CD14-positive monocyte (primary cell): ENCODE results near the gene HS6ST2. TPM values are rescaled to one million over a fixed set of nuclear protein-coding genes. Genes with fewer than 3 reads are reported as not detected.

Source experiments
- DNase-seq, 3 donors: peaks; one replicate each; pipeline ENCODE4 v3.0.0-alpha.2; 2011 to 2022
- H2AFZ ChIP-seq: 2 replicates; pipeline ENCODE4 v1.6.0; 2012; ENCODE audit warnings: mild to moderate bottlenecking, low read depth, low read length, inconsistent platforms; ENCODE audit not compliant: insufficient read depth, poor library complexity, severe bottlenecking
- H3K27ac ChIP-seq, 2 donors: 1 replicate in 1 of 2; 2 replicates in 1 of 2; pipeline ENCODE4 v1.5.1; 2012 to 2013; ENCODE audit warnings: low read length in 2 of 2, control low read depth in 1 of 2, inconsistent platforms in 1 of 2, low read depth in 1 of 2, mild to moderate bottlenecking in 1 of 2
- H3K27me3 ChIP-seq, 2 donors: one replicate each; pipeline versions ENCODE4 v1.6.0 to v1.6.1; 2011 to 2013; ENCODE audit warnings: low read length in 2 of 2; ENCODE audit not compliant: control insufficient read depth in 2 of 2, insufficient read depth in 2 of 2
- H3K36me3 ChIP-seq, 2 donors: replicated peaks in 1 of 2; 1 replicate in 1 of 2; 2 replicates in 1 of 2; pipeline versions ENCODE4 v1.5.1 to v1.6.1; 2012 to 2013; ENCODE audit warnings: low read length in 2 of 2, control low read depth in 1 of 2, inconsistent platforms in 1 of 2, mild to moderate bottlenecking in 1 of 2; ENCODE audit not compliant: insufficient read depth in 2 of 2, control insufficient read depth in 1 of 2
- H3K4me1 ChIP-seq, 2 donors: 1 replicate in 1 of 2; 2 replicates in 1 of 2; pipeline versions ENCODE4 v1.5.1 to v1.6.1; 2012 to 2013; ENCODE audit warnings: low read length in 2 of 2, control low read depth in 1 of 2, inconsistent platforms in 1 of 2, mild to moderate bottlenecking in 1 of 2, moderate library complexity in 1 of 2; ENCODE audit not compliant: insufficient read depth in 2 of 2, control insufficient read depth in 1 of 2
- H3K4me2 ChIP-seq: replicated peaks from 2 replicates; pipeline ENCODE3; 2012; ENCODE audit warnings: low read length, moderate library complexity, mild to moderate bottlenecking; ENCODE audit not compliant: poor library complexity, severe bottlenecking; ENCODE audit errors: extremely low read depth
- H3K4me3 ChIP-seq, 3 experiments: fragments of 200-600 bp in 1 of 3; sonication (generic) in 1 of 3; replicated peaks in 1 of 3; 1 replicate in 2 of 3; 2 replicates in 1 of 3; pipeline ENCODE4 v1.5.1; 2011 to 2013; ENCODE audit warnings: low read length in 3 of 3, mild to moderate bottlenecking in 3 of 3, control low read depth in 2 of 3, low read depth in 2 of 3, inconsistent platforms in 1 of 3, moderate library complexity in 1 of 3
- H3K79me2 ChIP-seq: 2 replicates; pipeline ENCODE4 v1.6.0; 2012; ENCODE audit warnings: mild to moderate bottlenecking, control low read depth, inconsistent platforms, low read length, moderate library complexity; ENCODE audit not compliant: insufficient read depth
- H3K9ac ChIP-seq: 2 replicates; pipeline ENCODE4 v1.6.0; 2017; ENCODE audit warnings: low read length, mild to moderate bottlenecking; ENCODE audit not compliant: insufficient read depth, poor library complexity, severe bottlenecking
- H3K9me3 ChIP-seq, 2 donors: replicated peaks in 1 of 2; 1 replicate in 1 of 2; 2 replicates in 1 of 2; pipeline versions ENCODE4 v1.5.1 to v1.6.1; 2012 to 2013; ENCODE audit warnings: low read length in 2 of 2, control low read depth in 1 of 2; ENCODE audit not compliant: control insufficient read depth in 1 of 2, insufficient read depth in 1 of 2
- H4K20me1 ChIP-seq: 2 replicates; pipeline ENCODE4 v1.6.0; 2012; ENCODE audit warnings: mild to moderate bottlenecking, low read length, control low read depth, moderate library complexity; ENCODE audit not compliant: insufficient read depth
- H3K27ac Mint-ChIP-seq, 7 donors: one replicate each; pipeline ENCODE4 v1.8.0; 2020; ENCODE audit warnings: mild to moderate bottlenecking in 7 of 7, mixed read lengths in 7 of 7, moderate library complexity in 6 of 7, inconsistent platforms in 2 of 7
- H3K27me3 Mint-ChIP-seq, 3 donors: one replicate each; pipeline ENCODE4 v1.8.0; 2021 to 2022; ENCODE audit warnings: low read depth in 3 of 3, mild to moderate bottlenecking in 3 of 3, mixed read lengths in 3 of 3, moderate library complexity in 3 of 3, inconsistent platforms in 1 of 3
- H3K36me3 Mint-ChIP-seq, 2 donors: one replicate each; pipeline ENCODE4 v1.8.0; 2020; ENCODE audit warnings: mixed read lengths in 2 of 2, inconsistent platforms in 1 of 2, mild to moderate bottlenecking in 1 of 2
- H3K4me1 Mint-ChIP-seq: one replicate; pipeline ENCODE4 v1.8.0; 2020; ENCODE audit warnings: mild to moderate bottlenecking, mixed read lengths
- H3K4me3 Mint-ChIP-seq, 2 donors: one replicate each; pipeline ENCODE4 v1.8.0; 2020; ENCODE audit warnings: mild to moderate bottlenecking in 2 of 2, mixed read lengths in 2 of 2, moderate library complexity in 1 of 2
- H3K9me3 Mint-ChIP-seq, 7 donors: one replicate each; pipeline ENCODE4 v1.8.0; 2020 to 2022; ENCODE audit warnings: mixed read lengths in 7 of 7, mild to moderate bottlenecking in 6 of 7, moderate library complexity in 6 of 7, inconsistent platforms in 2 of 7
- CTCF ChIP-seq: fragments of 200-600 bp; IDR thresholded peaks from one replicate; pipeline ENCODE4 v1.8.0; 2022; ENCODE audit warnings: antibody characterized with exemption, mild to moderate bottlenecking
- WGBS: methylation state at CpG from one replicate; pipeline ENCODE4 v1.1.5; 2013; ENCODE audit warnings: missing lambda C conversion rate; ENCODE audit not compliant: insufficient coverage; 5-methylcytosine and 5-hydroxymethylcytosine counted together
- intact Hi-C, 2 donors: fragments of 100-400 bp; cut with micrococcal nuclease; formaldehyde crosslinking; loops; one replicate each; pipeline versions ENCODE4 v1.15.0 to v1.15.1; 2023
- polyA plus RNA-seq, 3 donors: library from polyadenylated mRNA; depleted of rRNA in 1 of 3; unstranded in 2 of 3; stranded (reverse) in 1 of 3; fragments of 300-500 nt in 2 of 3; fragments of >200 nt in 1 of 3; fragmentation: Illumina TruSeq in 2 of 3; gene quantifications; 1 replicate in 2 of 3; 2 replicates in 1 of 3; pipeline ENCODE4 v1.2.3, GENCODE V29; 2012 to 2021

Gene HS6ST2
- polyA plus RNA-seq, 3 donors = not detected

- H3K27me3 Mint-ChIP-seq = peaks cover 1 to 10% (median 4%) of the 10 kb centered on the region in 3 donors
- WGBS = no CpG with 5 or more reads among the region's 3 CpGs
- peaks cover 0 to 7% (median 3%) of the 10 kb centered on the region in 7 donors for H3K9me3 Mint-ChIP-seq
- no peak for TF ChIP-seq CTCF
- H4K20me1 ChIP-seq = no peaks in the 10 kb centered on the region
- no peak overlapping the region for H3K9ac ChIP-seq
- no peaks in the 10 kb centered on the region for H3K4me1 ChIP-seq
- H3K4me3 ChIP-seq = no peak overlapping the region
- H2AFZ ChIP-seq = no peak overlapping the region
- H3K79me2 ChIP-seq = no peaks in the 10 kb centered on the region
- H3K4me2 ChIP-seq = no peak overlapping the region
- H3K27ac Mint-ChIP-seq = no peak overlapping the region
- intact Hi-C loops = no loop called here
- H3K36me3 ChIP-seq = no peaks in the 10 kb centered on the region
- H3K27me3 ChIP-seq = peaks cover 0 to 2% of the 10 kb centered on the region in 2 donors
- H3K9me3 ChIP-seq = no peaks in the 10 kb centered on the region
- no peaks in the 10 kb centered on the region for H3K36me3 Mint-ChIP-seq
- H3K27ac ChIP-seq = no peak overlapping the region
- no peak for DNase-seq
- no peak overlapping the region for H3K4me3 Mint-ChIP-seq
- H3K4me1 Mint-ChIP-seq = no peaks in the 10 kb centered on the region
These were observed 309.5 kb downstream of the HS6ST2 start for GRCh38 chrX:132648895-132649294.

- Histone ChIP-seq H3K9me3 (no peaks in the 10 kb centered on the region), H3K4me1 (no peaks in the 10 kb centered on the region), H3K27me3 (peaks cover 0 to 13% of the 10 kb centered on the region in 2 donors), H3K36me3 (no peaks in the 10 kb centered on the region), H3K9ac (no peak overlapping the region), H3K4me2 (no peak overlapping the region), H4K20me1 (no peaks in the 10 kb centered on the region), H3K4me3 (no peak overlapping the region), H3K27ac (no peak overlapping the region), H2AFZ (no peak overlapping the region), H3K79me2 (no peaks in the 10 kb centered on the region)
- H3K4me1 Mint-ChIP-seq = no peaks in the 10 kb centered on the region
- intact Hi-C loops = loop anchor here (10.0 kb wide), 1 partner anchor 795 kb away; no protein-coding TSS in a partner anchor
- H3K4me3 Mint-ChIP-seq = no peak overlapping the region
- H3K9me3 Mint-ChIP-seq = no peaks in the 10 kb centered on the region
- peaks cover 0 to 21% (median 1%) of the 10 kb centered on the region in 3 donors for H3K27me3 Mint-ChIP-seq
- TF ChIP-seq CTCF = no peak
- H3K27ac Mint-ChIP-seq = no peak overlapping the region
- DNase-seq = no peak
- no peaks in the 10 kb centered on the region for H3K36me3 Mint-ChIP-seq
These were observed 319.0 kb downstream of the HS6ST2 start for GRCh38 chrX:132639446-132639845.
